Esophagus muscularis mucosa (tissue), 4 donors: ENCODE data around the gene ASCL2.

Source experiments
- EP300 ChIP-seq: sonication (generic); formaldehyde crosslinking; IDR thresholded peaks from one replicate; pipeline ENCODE4 v1.6.1; 2017; ENCODE audit warnings: antibody characterized with exemption
- POLR2AphosphoS5 ChIP-seq, 2 donors: sonication (generic); formaldehyde crosslinking; IDR thresholded peaks; one replicate each; pipeline ENCODE4 v1.6.1; 2017; ENCODE audit warnings: antibody characterized with exemption in 2 of 2
- TF ChIP-seq, protein P1 (sequence below), 3 experiments: fragments of 200-600 bp in 2 of 3; fragments of 450-650 bp in 1 of 3; sonication (generic) in 2 of 3; IDR thresholded peaks; one replicate each; pipeline ENCODE4 v1.5.1; 2017 to 2019; ENCODE audit warnings: antibody characterized with exemption in 3 of 3, mild to moderate bottlenecking in 2 of 3, moderate library complexity in 1 of 3

DNA sequence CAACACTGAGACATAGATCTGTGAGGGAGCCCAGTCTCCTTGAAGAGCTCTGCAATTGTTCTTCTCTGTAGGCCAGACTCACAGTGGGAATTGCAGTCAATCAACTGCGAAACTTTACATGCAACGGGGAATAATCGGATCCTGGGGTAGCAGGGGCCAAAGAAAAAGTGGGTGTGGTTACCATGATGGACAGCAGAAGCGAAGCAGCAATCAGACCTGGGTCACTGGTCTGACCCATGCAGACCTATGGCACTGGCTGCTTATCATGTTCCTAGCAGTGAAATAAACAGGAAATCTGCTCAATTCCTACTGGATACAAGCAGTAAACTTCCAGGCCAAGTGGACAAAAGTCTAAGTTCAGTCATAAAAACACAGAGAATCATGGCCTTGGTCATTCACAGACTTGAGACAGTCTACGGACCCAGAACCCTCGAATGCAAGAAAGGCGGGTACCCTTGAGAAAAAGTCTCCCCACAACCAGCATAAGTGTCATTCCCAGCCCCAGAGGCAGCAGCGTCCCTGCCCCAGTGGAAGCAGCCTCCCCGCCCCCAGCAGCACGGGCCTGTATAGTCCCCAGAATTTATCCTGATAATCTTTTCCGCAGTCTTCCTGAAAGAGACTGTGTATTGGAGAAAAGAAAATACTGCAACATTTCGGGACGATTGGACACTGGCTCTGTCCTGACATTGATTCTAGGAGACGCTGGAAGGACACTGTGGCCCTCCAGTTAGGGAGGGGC is 34.6 kb downstream of the ASCL2 start:
- TF ChIP-seq, protein P1, sequence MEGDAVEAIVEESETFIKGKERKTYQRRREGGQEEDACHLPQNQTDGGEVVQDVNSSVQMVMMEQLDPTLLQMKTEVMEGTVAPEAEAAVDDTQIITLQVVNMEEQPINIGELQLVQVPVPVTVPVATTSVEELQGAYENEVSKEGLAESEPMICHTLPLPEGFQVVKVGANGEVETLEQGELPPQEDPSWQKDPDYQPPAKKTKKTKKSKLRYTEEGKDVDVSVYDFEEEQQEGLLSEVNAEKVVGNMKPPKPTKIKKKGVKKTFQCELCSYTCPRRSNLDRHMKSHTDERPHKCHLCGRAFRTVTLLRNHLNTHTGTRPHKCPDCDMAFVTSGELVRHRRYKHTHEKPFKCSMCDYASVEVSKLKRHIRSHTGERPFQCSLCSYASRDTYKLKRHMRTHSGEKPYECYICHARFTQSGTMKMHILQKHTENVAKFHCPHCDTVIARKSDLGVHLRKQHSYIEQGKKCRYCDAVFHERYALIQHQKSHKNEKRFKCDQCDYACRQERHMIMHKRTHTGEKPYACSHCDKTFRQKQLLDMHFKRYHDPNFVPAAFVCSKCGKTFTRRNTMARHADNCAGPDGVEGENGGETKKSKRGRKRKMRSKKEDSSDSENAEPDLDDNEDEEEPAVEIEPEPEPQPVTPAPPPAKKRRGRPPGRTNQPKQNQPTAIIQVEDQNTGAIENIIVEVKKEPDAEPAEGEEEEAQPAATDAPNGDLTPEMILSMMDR (IDR thresholded peaks at IDR 0.05): no peak
- TF ChIP-seq POLR2AphosphoS5 (IDR thresholded peaks at IDR 0.05) (no peak), EP300 (no peak)
